HG02571 (cell line): ENCODE measurements around the gene ACOT13.
A peak's percentile ranks its signal among the peaks of the same experiment; 100 is the strongest.
"Not testable (repeated sequence)": the region's sequence is repeated elsewhere in the genome, so short reads cannot be mapped to it uniquely, and the experiment has no call there.

Experiments
- ATAC-seq: cut with Tn5 transposase; IDR thresholded peaks from one replicate; pipeline ENCODE4 v1.9.1; 2021; ENCODE audit warnings: mild to moderate bottlenecking, moderate library complexity; ENCODE audit not compliant: unreplicated experiment

The ACOT13 gene

GRCh38 chr6:24666641-24667377 is at the start of gene ACOT13, which contains the start of gene TDP2:
TSS of gene ACOT13 (plus strand) at chr6:24667077. CDS start at chr6:24667264, 187 bp downstream.
TSS of gene TDP2 (minus strand) at chr6:24666899. CDS start at chr6:24666862, 37 bp downstream.
- peak; percentile 96 for ATAC-seq

- no peak for ATAC-seq
These were observed 47.2 kb upstream of the ACOT13 start for GRCh38 chr6:24619661-24620060.

- ATAC-seq, result no peak
These were observed 46.2 kb upstream of the ACOT13 start for GRCh38 chr6:24620637-24621036.

GRCh38 chr6:24621626-24622289 is 45.1 kb upstream of the ACOT13 start:
- no peak for ATAC-seq

- no peak for ATAC-seq
These were observed 35.9 kb upstream of the ACOT13 start for GRCh38 chr6:24630856-24631505.

- no peak for ATAC-seq
These were observed 35.2 kb upstream of the ACOT13 start for GRCh38 chr6:24631671-24632070.

GRCh38 chr6:24632573-24632972 is 34.3 kb upstream of the ACOT13 start:
- ATAC-seq, result no peak

- no peak for ATAC-seq
These were observed 30.2 kb upstream of the ACOT13 start for GRCh38 chr6:24636681-24637080.

- ATAC-seq, result no peak
These were observed 26.7 kb upstream of the ACOT13 start for GRCh38 chr6:24640166-24640565.

- ATAC-seq, result not testable (repeated sequence)
These were observed 26.2 kb upstream of the ACOT13 start for GRCh38 chr6:24640631-24641030.

GRCh38 chr6:24642061-24642460 is 24.8 kb upstream of the ACOT13 start:
- no peak for ATAC-seq

- ATAC-seq, result no peak
These were observed 23.0 kb upstream of the ACOT13 start for GRCh38 chr6:24643920-24644319.

GRCh38 chr6:24644377-24644776 is 22.5 kb upstream of the ACOT13 start:
- no peak for ATAC-seq

GRCh38 chr6:24646771-24647170 is 20.1 kb upstream of the ACOT13 start:
- no peak for ATAC-seq

GRCh38 chr6:24648276-24648675 is 18.6 kb upstream of the ACOT13 start:
- no peak for ATAC-seq

GRCh38 chr6:24649691-24650090 is 17.2 kb upstream of the ACOT13 start:
- no peak for ATAC-seq

GRCh38 chr6:24650365-24650764 is 16.5 kb upstream of the ACOT13 start:
- ATAC-seq, result no peak

GRCh38 chr6:24655215-24655614 is 11.7 kb upstream of the ACOT13 start:
- ATAC-seq, result no peak

GRCh38 chr6:24658573-24659560 is 8.0 kb upstream of the ACOT13 start:
- no peak for ATAC-seq

GRCh38 chr6:24659561-24659960 is 7.3 kb upstream of the ACOT13 start:
- no peak for ATAC-seq

- no peak for ATAC-seq
These were observed 6.8 kb upstream of the ACOT13 start for GRCh38 chr6:24660105-24660504.
